Neuron (in vitro differentiated cells): ENCODE results near the gene RPIA.
"Not testable (repeated sequence)": the region's sequence is repeated elsewhere in the genome, so short reads cannot be mapped to it uniquely, and the experiment has no call there.

Experiments
- H2AFZ ChIP-seq: one replicate; pipeline ENCODE4 v1.6.1; 2013; ENCODE audit warnings: low read depth, mild to moderate bottlenecking, inconsistent platforms, low read length, moderate library complexity
- H3K27me3 ChIP-seq: one replicate; pipeline ENCODE4 v1.6.1; 2013; ENCODE audit warnings: low read length; ENCODE audit not compliant: insufficient read depth
- H3K36me3 ChIP-seq: one replicate; pipeline ENCODE4 v1.6.1; 2013; ENCODE audit warnings: low read length; ENCODE audit not compliant: insufficient read depth
- H3K4me1 ChIP-seq: one replicate; pipeline ENCODE4 v1.6.1; 2013; ENCODE audit warnings: low read length; ENCODE audit not compliant: insufficient read depth
- H3K4me3 ChIP-seq: 2 replicates; pipeline ENCODE4 v1.5.1; 2013; ENCODE audit warnings: mild to moderate bottlenecking, low read length, moderate library complexity
- H3K9me3 ChIP-seq: one replicate; pipeline ENCODE4 v1.6.1; 2013; ENCODE audit warnings: low read length

The RPIA gene

DNA sequence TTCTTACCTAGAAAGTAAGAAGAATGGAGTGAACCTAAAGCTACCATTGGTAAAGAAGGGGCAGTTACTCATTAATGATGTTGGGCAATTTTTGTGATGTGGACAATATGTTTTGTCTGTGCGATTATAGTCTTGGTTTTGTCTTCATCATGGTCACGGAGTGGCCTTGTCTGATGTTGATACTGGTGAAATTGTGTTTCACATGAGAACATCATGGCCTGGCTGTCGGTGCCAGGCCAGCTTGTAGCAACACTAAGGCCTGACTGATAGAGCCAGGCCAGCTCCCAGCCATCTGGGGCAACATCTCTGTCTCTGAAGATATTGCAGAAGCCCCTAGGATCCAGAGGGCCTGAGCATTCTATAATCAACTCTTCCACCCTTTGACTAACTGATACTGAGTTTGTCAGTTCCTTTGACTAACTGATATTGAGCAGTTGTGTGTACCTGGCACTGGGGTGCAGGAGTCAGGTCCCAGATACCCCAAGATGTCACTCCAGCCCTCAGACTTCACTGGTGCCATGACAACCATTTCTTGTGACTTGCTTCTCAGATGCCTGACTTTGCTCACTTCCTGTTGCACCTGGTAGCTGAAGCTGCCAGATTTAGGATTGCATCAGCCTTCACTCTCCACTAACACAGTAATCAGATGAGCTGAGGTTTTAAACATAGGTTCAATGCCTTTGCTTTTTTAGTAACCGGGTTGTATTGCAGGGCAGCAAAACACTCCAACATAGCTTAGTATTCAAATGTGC, 62.5 kb downstream of the RPIA start:
- no peak overlapping the region for H3K4me3 ChIP-seq
- no peaks in the 10 kb centered on the region for H3K4me1 ChIP-seq
- H2AFZ ChIP-seq, result no peak overlapping the region
- H3K36me3 ChIP-seq, result peaks cover 19% of the 10 kb centered on the region
- no peaks in the 10 kb centered on the region for H3K9me3 ChIP-seq
- no peaks in the 10 kb centered on the region for H3K27me3 ChIP-seq

DNA sequence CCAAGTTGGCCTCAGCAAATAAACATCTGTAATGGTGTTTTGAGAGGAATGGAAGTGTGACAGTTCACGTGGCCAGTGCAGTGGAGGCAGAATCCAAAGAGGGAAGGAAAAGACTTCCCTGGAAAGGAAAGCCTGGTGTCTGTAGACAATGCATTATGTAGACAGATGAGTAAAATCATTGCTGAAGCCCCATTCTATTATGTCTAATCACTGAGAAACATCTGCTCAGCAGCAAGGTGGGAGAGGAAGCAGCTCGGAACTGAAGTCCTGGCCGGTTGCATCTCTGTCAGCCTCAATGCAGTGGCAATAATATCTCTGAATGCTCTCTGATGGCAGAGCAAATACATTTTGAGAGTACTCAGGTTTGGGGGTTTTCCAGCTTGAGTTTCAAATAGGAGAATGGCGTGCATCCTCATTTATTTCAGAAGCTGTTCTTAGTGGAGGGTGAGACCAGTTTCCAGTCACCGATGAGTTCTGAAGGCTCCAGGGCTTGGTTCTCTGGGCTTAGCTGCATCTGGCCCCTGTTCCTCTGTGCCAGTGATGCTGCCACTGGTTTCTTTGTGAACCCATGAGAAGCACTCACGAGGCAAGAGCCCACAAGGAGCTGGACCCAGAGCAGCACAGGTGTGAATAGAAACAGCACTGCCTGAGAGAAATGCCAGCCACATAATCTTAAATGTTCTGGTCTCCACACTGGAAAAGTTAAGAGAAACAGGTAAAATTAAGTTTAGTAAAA, 63.3 kb downstream of the RPIA start:
- H3K4me3 ChIP-seq, result no peak overlapping the region
- no peak overlapping the region for H2AFZ ChIP-seq

DNA sequence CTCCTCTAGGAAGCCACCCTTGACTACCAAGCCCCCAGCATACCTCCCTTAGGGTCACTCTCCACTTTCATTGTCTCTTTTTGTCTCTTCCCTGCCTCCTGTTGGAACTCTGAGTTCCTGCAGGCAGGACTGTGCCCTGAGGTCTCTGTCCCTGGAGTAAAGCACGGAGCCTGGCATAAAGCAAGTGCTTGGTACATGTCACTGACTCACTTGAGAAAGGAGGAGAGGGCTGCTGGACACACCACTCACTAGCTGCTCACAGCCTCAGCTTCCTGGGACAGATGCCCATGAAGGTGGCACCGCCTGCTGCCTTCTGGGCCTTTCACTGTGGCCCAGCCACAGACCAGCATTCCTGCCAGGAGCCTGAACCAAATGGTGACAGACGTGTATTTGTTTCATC, 64.4 kb downstream of the RPIA start:
- Histone ChIP-seq H3K9me3 (no peaks in the 10 kb centered on the region), H3K4me3 (no peak overlapping the region), H3K36me3 (peaks cover 10% of the 10 kb centered on the region), H2AFZ (no peak overlapping the region), H3K27me3 (no peaks in the 10 kb centered on the region), H3K4me1 (no peaks in the 10 kb centered on the region)

More for the DNA sequence above, 63.3 kb downstream of the RPIA start:
- Histone ChIP-seq H3K27me3 (no peaks in the 10 kb centered on the region), H3K4me1 (no peaks in the 10 kb centered on the region), H3K9me3 (no peaks in the 10 kb centered on the region), H3K36me3 (peaks cover 16% of the 10 kb centered on the region)

DNA sequence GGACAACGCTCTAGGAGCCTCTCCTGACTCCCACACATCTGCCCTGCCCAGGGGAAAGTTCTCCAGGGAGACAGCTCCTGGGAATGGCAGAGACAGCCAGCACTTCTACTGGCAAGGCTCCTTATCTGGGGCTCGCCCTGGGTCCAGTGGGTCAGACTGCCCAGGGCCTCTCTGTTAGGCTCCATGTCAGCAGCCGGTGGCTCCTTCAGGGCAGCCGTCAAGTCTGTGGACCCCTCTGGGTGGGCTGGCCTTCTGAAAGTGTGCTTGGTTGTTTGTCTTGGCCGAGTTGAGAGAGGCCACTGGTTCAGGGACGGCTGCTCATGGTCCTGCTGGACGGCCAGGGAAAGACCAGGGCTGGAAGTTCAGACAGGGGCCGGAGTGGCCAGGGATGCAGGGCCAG, 65.6 kb downstream of the RPIA start:
- Histone ChIP-seq H3K9me3 (no peaks in the 10 kb centered on the region), H3K27me3 (no peaks in the 10 kb centered on the region), H3K4me1 (no peaks in the 10 kb centered on the region), H3K36me3 (peaks cover 4% of the 10 kb centered on the region), H2AFZ (no peak overlapping the region), H3K4me3 (no peak overlapping the region)

DNA sequence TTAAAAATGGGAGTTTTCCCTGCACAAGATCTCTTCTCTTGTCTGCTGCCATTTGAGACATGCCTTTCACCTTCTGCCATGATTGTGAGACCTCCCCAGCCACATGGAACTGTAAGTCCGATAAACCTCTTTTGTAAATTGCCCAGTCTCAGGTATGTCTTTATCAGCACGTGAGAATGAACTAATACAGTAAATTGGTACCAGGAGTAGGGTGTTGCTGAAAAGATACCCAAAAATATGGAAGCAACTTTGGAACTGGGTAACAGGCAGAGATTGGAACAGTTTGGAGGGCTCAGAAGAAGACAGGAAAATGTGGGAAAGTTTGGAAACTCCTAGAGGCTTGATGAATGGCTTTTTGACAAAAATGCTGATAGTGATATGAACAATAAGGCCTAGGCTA, 67.2 kb downstream of the RPIA start:
- not testable (repeated sequence) for H3K4me3 ChIP-seq, H3K36me3 ChIP-seq, H2AFZ ChIP-seq, H3K9me3 ChIP-seq, H3K4me1 ChIP-seq, H3K27me3 ChIP-seq

DNA sequence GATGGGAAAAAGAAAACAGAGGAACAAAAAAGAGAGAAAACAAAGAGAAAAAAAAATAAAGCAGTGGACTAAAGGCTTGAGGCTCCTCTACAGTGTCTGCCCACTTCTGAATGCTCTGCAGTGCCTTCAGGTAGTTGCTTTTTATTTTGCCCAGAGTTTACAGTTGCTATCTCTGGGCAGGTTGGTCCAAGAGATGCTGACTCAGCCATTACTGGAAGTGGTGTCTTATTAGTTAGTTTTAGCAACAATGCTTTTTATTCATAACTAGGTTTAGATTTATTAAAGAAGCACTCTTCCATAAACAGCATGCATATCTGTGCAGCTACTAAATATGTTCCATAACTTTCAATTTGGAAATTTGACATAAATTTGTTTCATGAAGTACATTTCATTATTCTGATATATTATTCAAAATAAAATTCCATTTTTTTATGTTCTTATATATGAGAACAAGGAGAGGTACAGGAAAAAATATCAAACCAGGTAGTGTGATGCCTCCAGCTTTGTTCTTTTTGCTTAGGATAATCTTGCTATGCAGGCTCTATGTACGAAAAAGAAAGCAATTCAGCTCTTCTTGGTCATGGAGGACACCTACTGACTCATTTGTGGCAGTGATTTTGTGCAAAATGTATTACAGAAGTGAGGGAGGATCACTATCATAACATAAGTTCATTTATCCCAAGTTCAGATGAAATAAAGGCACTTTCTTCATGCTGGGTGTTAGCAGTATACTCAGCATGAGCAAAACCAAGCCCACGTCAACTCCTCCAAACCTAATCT, 69.5 kb downstream of the RPIA start:
- H3K27me3 ChIP-seq, result peaks cover 22% of the 10 kb centered on the region
- H3K4me1 ChIP-seq, result peaks cover 4% of the 10 kb centered on the region
- no peaks in the 10 kb centered on the region for H3K9me3 ChIP-seq
- no peak overlapping the region for H2AFZ ChIP-seq
- H3K36me3 ChIP-seq, result no peaks in the 10 kb centered on the region
- H3K4me3 ChIP-seq, result no peak overlapping the region

DNA sequence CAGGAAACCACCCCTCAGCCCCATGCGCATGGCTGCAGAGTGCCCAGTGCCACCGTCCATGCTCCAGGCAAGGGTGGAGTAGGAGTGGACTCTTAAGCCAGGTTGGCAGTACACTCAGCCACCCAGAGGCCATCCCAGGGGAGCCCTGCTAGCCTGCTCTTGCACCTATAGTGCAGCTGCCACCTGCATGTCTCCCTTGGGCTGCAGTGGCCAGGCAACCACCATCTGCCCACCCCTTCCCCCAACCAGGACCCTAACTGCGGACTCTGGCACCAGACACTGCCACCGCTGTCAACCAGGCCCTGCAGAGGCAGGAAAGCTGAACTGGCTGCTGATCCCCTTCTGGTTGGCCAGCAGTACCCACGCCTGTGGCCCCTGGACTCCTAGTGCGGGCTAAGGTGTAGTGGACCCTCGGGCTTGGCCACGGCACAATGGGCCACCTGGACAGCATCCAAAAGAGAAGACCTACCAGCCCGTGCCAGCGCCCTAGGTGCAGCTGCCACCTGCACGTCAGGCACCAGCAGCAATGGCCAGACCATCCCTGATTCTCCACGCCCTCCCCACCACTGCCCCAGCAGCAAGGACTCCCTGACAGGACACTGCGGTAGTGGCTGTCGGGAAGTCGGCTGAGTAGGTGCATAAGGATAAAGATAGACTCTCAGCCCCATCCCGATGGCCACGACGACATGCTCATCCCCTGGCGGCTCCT, 72.8 kb downstream of the RPIA start:
- Histone ChIP-seq H3K4me3 (no peak overlapping the region), H3K9me3 (no peaks in the 10 kb centered on the region), H3K27me3 (peaks cover 24% of the 10 kb centered on the region), H3K4me1 (peaks cover 4% of the 10 kb centered on the region), H3K36me3 (no peaks in the 10 kb centered on the region), H2AFZ (no peak overlapping the region)

DNA sequence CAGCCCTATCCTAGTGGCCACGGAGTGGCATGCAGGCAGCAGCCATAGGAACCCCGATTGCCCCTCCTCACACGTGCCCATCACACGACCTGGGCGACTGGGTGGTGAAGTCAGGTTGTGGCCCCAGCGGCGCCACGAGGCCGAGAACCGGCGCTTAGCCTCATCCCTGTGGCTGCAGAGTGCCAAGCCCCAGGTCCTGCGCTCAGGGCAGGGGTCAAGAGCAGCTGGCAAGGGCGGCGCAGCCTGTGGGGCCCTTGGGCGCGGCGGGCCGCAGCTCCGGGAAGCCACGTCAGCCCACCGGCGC, 73.3 kb downstream of the RPIA start:
- Histone ChIP-seq H3K27me3 (peaks cover 24% of the 10 kb centered on the region), H3K4me1 (peaks cover 4% of the 10 kb centered on the region), H2AFZ (peak overlapping the region; percentile 97), H3K4me3 (peak overlapping the region; percentile 38), H3K36me3 (no peaks in the 10 kb centered on the region), H3K9me3 (no peaks in the 10 kb centered on the region)

DNA sequence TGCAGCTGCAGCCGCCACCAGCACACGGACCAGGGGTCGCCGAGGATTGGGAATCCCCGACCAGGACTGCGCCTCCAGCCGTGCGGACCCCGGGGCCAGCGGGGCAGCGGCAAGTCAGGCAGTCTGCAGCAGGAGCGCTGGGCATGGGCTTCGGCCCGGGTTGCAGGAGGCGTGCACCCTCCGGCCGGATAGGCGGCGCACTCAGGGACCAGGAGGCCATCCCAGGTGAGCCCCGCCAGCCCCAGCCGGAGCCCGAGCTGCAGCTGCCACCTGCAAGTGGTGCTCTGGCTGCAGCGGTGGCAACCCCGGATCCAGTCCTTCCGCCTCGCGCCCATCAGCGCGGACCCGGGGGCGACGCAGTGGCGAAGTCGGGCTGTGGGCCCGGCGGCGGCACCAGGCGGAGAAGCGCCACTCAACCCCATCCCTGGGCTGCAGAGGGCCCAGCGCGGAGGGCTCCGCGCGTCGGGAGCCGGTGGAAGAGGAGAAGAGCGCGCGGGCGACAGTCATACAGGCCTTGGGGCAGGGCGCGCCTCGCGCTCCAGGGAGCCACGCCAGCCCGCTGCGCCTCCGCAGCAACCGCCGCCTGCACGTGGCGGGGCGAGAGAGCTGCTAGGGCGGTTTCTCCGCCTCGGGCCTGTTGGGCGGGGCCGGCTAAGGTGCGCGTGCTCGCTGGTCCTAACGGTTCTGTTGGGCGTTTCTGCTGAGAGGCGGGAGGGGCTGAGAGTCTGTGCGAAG, 73.8 kb downstream of the RPIA start:
- peak overlapping the region; percentile 38 for H3K4me3 ChIP-seq
- H2AFZ ChIP-seq, result peak overlapping the region; percentile 97
- H3K36me3 ChIP-seq, result no peaks in the 10 kb centered on the region
- H3K4me1 ChIP-seq, result peaks cover 4% of the 10 kb centered on the region
- peaks cover 28% of the 10 kb centered on the region for H3K27me3 ChIP-seq
- H3K9me3 ChIP-seq, result no peaks in the 10 kb centered on the region

DNA sequence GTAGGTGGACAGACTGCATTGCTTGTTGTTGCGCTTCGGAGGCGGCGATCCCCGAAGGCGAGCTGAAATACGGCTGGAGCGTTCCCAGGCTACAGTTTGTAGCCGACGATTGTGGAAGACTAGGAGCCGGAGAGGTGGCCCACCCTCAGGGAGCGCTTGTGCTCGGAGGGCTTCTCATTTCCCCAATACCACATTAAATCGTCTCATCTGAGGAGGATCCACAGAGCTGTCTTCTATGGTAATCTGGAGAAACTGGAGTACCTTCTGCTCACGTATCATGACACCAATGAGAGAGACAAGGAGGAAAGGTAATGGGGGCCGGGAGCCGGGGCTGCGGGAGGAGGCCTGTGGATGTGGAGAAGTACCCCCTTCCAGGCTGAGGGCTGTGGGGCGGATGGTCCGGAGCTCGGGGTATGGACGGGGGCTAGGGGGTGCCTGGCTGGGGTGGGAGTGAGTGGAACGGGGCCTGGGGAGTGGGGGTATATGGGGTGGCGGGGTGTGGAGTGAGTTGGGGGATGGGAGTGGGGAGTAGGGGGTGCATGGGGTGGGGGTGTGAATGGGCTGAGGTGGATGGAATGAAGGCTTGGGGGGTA, 74.5 kb downstream of the RPIA start:
- Histone ChIP-seq H2AFZ (peak overlapping the region; percentile 97), H3K27me3 (peaks cover 28% of the 10 kb centered on the region), H3K4me3 (peak overlapping the region; percentile 38)
- H3K4me1 ChIP-seq, H3K36me3 ChIP-seq, H3K9me3 ChIP-seq: not testable (repeated sequence)

DNA sequence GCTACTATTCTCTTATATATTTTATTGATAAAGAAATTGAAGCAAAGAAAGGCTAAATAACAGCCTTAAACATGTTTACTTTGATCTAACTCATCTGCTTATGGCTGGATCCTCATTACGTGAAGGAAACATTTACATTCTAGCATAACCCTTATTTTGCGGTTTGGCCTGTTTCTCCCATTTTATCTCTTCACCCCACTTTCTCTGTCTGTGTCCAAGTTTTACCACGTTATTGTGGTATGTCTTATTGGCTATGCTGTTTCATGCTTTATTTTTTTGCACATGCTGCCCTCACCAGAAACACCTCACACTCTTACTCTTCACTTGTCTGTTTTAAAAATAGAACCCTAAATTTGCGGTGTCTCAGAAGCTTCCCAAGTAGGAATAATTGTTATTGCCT, 78.5 kb downstream of the RPIA start:
- Histone ChIP-seq H3K9me3 (no peaks in the 10 kb centered on the region), H2AFZ (no peak overlapping the region)

More for the DNA sequence above, 78.5 kb downstream of the RPIA start:
- Histone ChIP-seq H3K4me3 (no peak overlapping the region), H3K27me3 (peaks cover 15% of the 10 kb centered on the region), H3K4me1 (peaks cover 4% of the 10 kb centered on the region), H3K36me3 (no peaks in the 10 kb centered on the region)
